Peyer's patch (tissue), 4 donors: ENCODE data around the gene OMP.

ENCODE experiments used
- CTCF ChIP-seq, 6 experiments: fragments of 450-650 bp in 4 of 6; fragments of 200-600 bp in 2 of 6; sonication (generic) in 1 of 6; IDR thresholded peaks; one replicate each; pipeline ENCODE4 v1.5.1; 2017 to 2019; ENCODE audit warnings: antibody characterized with exemption in 6 of 6, mild to moderate bottlenecking in 3 of 6, moderate library complexity in 1 of 6
- POLR2A ChIP-seq, 2 donors: fragments of 450-650 bp; IDR thresholded peaks; one replicate each; pipeline ENCODE4 v1.5.1; 2017; ENCODE audit warnings: antibody characterized with exemption in 2 of 2, mild to moderate bottlenecking in 2 of 2, moderate library complexity in 2 of 2

- no peak for TF ChIP-seq CTCF (IDR thresholded peaks at IDR 0.05)
- TF ChIP-seq POLR2A (IDR thresholded peaks at IDR 0.05), result no peak
These were observed 47.5 kb upstream of the OMP start for GRCh38 chr11:77055101-77055561.
